GM18870 (cell line): ENCODE results near the gene CCDC66.
A peak's percentile ranks its signal among the peaks of the same experiment; 100 is the strongest.

Source experiments
- ATAC-seq: cut with Tn5 transposase; IDR thresholded peaks from one replicate; pipeline ENCODE4 v1.9.1; 2021; ENCODE audit warnings: moderate library complexity; ENCODE audit not compliant: unreplicated experiment

Gene CCDC66

DNA sequence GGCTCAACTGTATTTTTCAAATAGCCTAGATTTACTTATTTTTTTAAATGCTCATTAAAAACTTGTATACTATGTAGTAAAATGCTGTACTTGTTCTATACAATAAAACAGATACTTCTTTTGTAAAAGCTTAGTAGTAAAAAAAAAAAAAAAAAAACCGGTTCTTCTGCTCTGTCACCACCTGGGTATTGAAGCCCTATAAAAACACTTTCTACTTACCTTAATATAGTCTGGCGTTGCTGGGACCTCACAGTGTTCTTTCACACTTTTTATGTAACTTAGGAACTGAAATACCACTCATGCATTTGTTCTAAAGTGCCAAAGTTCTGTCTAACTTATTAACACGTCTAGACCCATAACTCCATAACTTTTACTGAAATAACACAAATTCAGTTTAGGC, 64.7 kb downstream of the CCDC66 start:
- no peak for ATAC-seq

GRCh38 chr3:56622381-56622780, 65.4 kb downstream of the CCDC66 start:
- no peak for ATAC-seq

GRCh38 chr3:56624725-56625124, 67.8 kb downstream of the CCDC66 start:
- ATAC-seq: no peak

DNA sequence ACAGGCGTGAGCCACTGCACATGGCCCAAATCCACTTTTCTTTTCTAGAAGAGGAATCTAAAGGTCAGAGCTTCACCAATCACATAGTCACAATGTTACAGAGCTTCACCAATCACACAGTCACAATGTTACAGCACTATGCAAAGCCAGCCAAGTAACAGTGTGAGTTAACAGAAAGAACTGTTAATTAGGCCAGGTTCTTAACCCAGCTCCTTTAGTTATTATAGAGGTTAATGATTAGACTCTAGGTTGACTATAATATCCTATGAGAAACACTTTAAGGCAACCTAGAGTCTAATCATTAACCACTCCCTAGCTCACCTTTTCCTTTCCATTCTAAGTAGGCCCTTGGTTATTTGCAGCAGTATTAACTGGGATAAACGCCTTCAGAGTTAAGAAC, 72.1 kb downstream of the CCDC66 start:
- peak; percentile 71 for ATAC-seq

DNA sequence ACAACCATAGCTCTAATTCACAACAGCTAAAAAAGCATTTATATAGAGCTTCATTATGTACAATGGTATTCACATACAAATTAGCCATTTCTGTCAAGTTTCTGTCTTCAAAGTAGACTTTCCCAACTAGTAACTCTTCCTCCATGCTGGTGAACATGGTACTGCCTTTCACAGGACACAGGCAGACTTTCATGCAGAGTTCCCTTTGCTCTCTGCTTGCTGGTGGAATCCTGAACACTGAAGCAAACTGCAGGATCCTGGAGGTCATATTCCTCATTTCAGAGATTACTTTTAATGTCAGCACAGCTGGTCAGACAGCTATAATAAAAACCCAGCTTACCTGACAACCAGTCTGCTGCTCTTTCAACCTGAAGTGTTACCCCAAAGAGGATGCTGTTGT, 72.5 kb downstream of the CCDC66 start:
- peak; percentile 12 for ATAC-seq

DNA sequence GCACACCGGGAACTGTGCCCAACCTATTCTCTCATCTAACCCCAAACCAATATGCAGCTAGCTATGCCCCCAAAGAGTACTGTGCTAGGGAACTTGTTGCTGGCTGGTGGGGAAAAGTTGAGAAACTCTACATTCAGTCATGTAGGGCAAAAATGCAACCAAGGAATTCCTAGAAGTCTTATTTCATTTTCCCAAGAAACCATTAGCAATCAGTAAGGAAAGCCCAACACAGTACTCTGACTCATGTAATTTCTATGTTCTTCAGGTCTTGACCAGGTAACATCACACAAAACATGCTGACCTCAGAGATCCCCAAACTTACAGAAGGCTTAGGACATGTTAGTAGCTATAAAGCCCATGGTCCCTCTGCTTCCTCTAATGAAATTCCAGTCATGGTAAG, 74.0 kb downstream of the CCDC66 start:
- ATAC-seq: no peak

GRCh38 chr3:56633181-56633580, 76.2 kb downstream of the CCDC66 start:
- ATAC-seq: no peak

- no peak for ATAC-seq
Observed at GRCh38 chr3:56633602-56634535, 76.9 kb downstream of the CCDC66 start.

DNA sequence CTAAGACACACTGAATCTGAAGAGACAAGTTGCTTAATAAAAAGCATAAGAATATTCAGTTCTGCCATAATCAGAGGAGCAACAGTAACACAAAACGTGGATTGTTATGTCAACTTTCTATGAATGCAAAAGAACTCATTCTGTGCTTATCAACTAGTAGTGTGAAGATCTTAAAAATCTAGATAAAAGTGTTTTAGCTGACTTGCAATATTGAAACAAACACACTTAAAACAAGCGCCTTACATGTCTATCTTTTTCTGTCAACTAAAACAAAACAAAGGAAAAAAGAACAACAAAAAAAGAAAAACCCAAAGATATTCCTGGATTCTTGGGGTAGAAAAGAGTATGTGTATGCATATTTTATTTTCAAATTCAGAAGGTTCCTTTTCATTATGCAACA, 88.4 kb downstream of the CCDC66 start:
- no peak for ATAC-seq

GRCh38 chr3:56654460-56654859, 97.5 kb downstream of the CCDC66 start:
- ATAC-seq: no peak

- no peak for ATAC-seq
Observed at GRCh38 chr3:56655709-56656108, 98.7 kb downstream of the CCDC66 start.

- ATAC-seq: no peak
Observed at GRCh38 chr3:56664823-56665222, 107.8 kb downstream of the CCDC66 start.

- no peak for ATAC-seq
Observed at GRCh38 chr3:56667973-56668579, 111.1 kb downstream of the CCDC66 start.
